Tongue (tissue), 2 donors: Measurements from ENCODE around the gene DAD1. TPM values are rescaled to one million over a fixed set of nuclear protein-coding genes. Genes with fewer than 3 reads are reported as not detected.
"Not testable (repeated sequence)": the region's sequence is repeated elsewhere in the genome, so short reads cannot be mapped to it uniquely, and the experiment has no call there.

ENCODE experiments used
- DNase-seq: peaks from one replicate; pipeline ENCODE4 v3.0.0-alpha.2; 2015
- total RNA-seq: library from RNA; depleted of rRNA; stranded (reverse); fragments of >200 nt; gene quantifications from one replicate; pipeline ENCODE4 v1.2.3, GENCODE V29; 2014

DAD1 gene
- total RNA-seq, 1 donor from 2014 or later = 168 TPM

DNA sequence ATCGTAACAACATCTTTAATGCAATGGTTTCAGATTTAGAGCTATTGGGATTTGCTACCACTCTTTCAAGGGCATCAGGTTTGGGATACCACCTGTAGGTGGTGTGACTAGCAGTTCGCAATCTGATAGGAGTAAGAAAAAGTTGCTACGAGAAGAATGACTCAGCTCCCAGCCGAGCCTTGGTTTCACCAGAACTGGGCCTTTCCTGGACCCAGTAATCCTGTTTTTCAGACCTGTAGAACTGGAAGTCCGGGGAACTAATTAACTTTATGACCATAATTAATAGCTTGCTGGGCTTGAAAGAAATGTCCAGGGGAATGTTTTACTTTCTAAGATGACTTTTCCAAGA, 9.8 kb upstream of the DAD1 start:
- peak; percentile 37 for DNase-seq

GRCh38 chr14:22598099-22598895, 9.3 kb upstream of the DAD1 start, which contains the start of gene ABHD4:
Gene ABHD4 (plus strand): TSS chr14:22598300. CDS start chr14:22598307, 7 bp downstream.
- peak; percentile 87 for DNase-seq

DNA sequence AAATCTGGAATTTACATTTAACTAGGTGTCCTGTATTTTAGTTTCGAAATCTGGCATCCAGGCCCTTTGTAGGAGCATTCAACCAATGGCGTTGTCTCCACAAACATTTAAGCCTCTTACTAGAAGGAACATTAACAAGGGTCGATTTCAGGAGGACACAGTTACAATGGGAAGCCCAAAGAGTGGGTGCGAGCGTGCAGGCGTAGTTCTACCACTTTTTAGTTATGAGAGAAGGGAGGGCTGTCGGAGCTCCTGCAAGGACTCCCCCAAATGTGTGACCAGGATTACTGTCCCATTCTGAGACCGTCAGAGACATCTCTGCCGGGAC, 8.7 kb upstream of the DAD1 start:
- no peak for DNase-seq

DNA sequence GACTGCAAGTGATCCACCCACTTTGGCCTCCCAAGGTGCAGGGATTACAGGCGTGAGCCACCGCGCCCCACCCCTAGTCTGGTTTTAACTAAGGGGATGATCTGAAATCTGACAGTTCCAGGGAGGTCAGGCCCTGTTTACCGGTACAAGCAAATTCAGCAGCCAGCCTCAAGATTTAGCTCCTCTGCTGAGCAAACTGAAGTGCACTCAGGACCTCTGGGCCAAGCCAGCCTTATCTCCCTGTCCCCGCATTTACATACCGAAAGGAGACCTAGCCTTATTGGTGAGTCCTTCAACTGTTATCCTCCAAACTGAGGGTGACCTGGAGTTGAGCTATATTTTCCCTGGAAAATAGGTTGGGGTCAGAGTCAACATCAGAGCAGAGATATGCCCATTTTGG, 8.2 kb upstream of the DAD1 start:
- no peak for DNase-seq

- DNase-seq = no peak
These were observed 7.4 kb upstream of the DAD1 start for GRCh38 chr14:22596354-22596879.

GRCh38 chr14:22594156-22594716, 5.2 kb upstream of the DAD1 start:
- no peak for DNase-seq

- no peak for DNase-seq
These were observed 4.6 kb upstream of the DAD1 start for GRCh38 chr14:22593601-22594000.

GRCh38 chr14:22593189-22593588, 4.2 kb upstream of the DAD1 start:
- no peak for DNase-seq

GRCh38 chr14:22588526-22589095, 413 bp downstream of the DAD1 start:
- no peak for DNase-seq

DNA sequence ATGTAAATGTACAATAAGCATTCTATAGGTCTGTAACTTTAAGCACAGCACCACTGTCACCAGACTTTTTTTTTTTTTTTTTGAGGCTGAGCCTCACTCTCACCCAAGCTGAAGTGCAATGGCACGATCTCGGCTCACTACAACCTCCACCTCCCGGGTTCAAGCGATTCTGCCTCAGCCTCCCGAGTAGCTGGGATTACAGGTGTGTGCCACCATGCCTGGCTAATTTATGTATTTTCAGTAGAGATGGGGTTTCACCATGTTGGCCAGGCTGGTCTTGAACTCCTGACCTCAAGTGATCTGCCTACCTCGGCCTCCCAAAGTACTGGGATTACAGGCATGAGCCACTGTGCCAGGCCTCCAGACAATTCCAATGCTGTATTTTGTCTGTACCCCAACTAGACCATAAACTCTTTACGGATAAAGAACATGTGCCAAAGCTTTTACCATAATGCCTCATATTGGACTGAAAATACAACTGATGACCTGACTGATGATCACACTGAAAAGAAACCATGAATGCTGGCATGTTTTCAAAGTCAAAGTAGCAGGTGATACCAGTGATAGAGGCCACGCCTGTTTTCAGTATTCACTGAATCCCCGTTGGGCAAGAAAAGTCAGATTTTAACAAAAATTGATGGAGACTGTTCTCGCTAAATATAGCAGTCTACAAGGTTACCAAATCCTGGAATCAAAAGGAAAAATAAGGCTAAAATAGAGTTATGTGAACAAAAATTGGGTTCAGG, 1.2 kb downstream of the DAD1 start:
- DNase-seq = not testable (repeated sequence)

GRCh38 chr14:22587247-22587646, 1.8 kb downstream of the DAD1 start:
- no peak for DNase-seq

DNA sequence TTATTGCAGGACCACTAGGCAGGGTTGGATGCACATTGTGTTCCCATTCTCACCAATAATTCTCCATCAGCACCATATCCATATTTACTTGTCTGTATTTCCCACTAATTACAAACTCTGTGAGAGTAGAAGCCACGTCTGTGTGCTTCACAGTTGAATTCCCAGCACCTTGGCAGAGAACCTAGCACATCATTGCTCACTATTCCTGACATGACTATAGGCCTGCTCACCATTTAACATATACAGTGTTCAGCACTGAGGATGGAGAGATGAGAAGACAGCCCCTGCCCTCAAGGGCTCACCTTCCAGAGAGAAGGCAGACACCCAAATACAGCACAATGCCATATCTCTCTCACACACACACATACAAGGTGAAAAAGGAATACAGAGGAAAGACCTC, 5.0 kb downstream of the DAD1 start:
- no peak for DNase-seq

DNA sequence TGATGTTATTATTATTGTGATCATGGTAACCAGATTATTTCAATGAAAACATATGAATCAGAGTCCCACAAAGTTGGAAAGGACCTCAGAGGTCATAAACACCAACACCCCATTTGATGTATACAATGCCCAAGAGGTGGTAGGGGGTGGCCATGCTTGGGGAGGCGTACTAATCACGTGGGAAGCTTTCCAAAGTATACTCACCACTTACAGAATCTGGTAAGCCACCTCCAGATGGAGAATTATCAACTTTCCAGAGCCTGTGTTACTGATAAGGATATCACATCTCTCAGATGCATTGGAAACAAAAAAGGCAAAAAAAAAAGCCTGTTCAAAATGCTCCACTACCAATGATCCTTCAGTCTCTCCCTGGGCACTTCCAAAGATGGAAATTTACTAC, 8.4 kb downstream of the DAD1 start:
- DNase-seq = no peak

DNA sequence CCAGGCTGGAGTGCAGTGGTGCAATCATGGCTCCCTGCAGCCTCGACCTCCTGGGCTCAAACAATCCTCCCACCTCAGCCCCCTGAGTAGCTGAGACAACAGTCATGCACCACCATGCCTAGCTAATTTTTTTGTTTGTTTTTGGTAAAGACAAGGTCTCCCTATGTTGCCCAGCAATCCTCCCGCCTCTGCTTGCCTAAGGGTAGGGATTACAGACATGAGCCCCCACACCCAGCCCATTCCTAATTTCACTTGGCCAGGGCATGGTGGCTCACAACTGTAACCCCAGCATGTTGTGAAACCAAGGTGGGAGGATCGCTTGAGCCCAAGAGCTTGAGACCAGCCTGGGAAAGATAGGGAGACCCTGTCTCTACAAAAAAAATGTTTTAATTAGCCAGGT, 9.1 kb downstream of the DAD1 start:
- DNase-seq = no peak

GRCh38 chr14:22579236-22579635, 9.8 kb downstream of the DAD1 start:
- DNase-seq = no peak

DNA sequence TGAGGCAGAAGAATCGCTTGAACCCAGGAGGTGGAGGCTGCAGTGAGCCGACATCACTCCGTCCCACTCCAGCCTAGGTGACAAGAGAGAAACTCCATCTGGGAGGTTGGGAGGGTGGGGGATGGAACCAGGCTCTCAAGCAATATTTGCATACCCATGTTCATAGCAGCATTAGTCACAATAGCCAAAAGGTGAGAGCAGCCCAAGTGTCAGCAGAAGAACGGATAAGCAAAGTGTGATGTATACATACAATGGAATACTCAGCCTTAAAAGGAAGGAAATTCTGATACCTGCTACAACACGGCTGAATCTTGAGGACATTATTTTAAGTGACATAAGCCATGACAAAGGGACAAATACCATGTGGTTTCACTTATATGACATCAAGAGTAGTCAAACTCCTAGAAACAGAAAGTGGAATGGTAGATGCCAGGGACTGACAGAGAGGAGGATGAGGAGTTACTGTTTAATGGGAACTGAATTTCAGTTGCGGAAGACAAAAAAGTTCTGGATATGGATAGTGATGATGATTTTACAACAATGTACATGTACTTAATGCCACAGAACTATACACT, 11.6 kb downstream of the DAD1 start:
- no peak for DNase-seq

DNA sequence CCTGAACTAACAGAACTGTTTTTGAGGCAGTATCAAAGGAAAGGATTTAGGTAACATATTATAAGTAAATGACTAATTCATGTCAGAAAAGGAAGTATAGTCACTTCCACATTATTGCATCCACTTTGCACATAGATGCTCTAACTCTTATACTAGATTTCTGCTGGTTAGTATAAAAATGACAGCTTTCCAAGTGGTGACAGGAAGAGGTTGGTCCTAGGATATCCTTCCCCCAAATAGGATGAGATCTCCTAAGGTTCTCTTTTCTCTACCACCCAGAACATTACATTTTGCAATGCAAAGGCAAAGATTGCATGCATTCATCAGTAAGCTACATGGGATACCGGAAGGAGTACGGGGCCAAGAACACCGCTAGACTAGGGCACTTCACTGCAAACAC, 15.2 kb downstream of the DAD1 start:
- DNase-seq = no peak

DNA sequence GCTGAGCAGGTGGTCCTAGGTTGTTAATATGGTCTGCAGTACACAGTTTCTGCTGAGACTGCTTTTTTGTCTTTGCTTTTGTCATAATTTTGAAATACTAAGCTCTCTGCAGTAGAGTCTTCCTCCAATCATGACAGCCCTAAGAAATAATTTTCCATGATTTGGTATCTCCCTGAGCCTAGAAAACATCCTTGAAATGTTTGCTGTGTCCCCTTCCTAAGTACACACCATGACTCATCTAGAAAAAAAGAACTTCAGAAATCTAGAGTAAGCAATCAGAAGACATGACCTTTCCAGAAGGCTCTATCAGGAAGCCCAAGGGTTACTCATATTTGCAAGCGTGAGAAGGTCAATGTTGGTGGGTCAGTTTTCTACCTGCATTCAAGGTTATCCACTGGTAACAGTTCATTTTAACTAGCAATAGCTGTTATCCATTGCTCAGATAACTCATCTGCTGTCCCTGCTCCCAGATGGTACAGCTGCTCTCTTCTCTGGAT, 16.4 kb downstream of the DAD1 start:
- DNase-seq = no peak

- peak; percentile 95 for DNase-seq
These were observed 18.7 kb downstream of the DAD1 start for GRCh38 chr14:22570132-22570949.

- DNase-seq = no peak
These were observed 19.3 kb downstream of the DAD1 start for GRCh38 chr14:22569737-22570131.

GRCh38 chr14:22569106-22569736, 19.8 kb downstream of the DAD1 start:
- no peak for DNase-seq
